Heart left ventricle (tissue), 13 donors: ENCODE data around the gene RORC.

Source experiments
- POLR2A ChIP-seq, 2 donors: fragments of 450-650 bp; IDR thresholded peaks; one replicate each; pipeline ENCODE4 v1.6.1; 2017; ENCODE audit warnings: antibody characterized with exemption in 2 of 2, mild to moderate bottlenecking in 2 of 2, moderate library complexity in 2 of 2
- TF ChIP-seq, protein P1 (sequence below), 12 donors: fragments of 200-600 bp; sonication (generic) in 4 of 12; IDR thresholded peaks; one replicate each; pipeline versions ENCODE4 v1.5.0 to v1.8.0; 2018 to 2022; ENCODE audit warnings: antibody characterized with exemption in 12 of 12, mild to moderate bottlenecking in 5 of 12
- donor health status: ischemic (EF 13 %, LVEDD 7.1; RV severe dilation, severe dysfunction).
- donor health status: DM: no; HTN: yes; CAD: no.
- donor health status: DM: no; HTN: no; CAD: no.
- donor health status: ischemic (EF 25% LVEDD 6.9; RV normal size, moderate dysfunction).
- donor health status: ischemic (EF 25% LVEDD 5.7; RV mildly dilated, moderate dysfunction).
- donor health status: ischemic (EF 35%, LVEDD 5.7; RV mildly dilated, moderate dysfunction).
- donor health status: nonischemic (EF 11% LVEDD 7.7; RV severe dilation, severe dysfunction).
- donor health status: DM: yes; HTN: yes; CAD: no.
- donor health status: PGD.
- donor health status: ischemic (EF 29% LVEDD 5.4; RV normal size, mild dysfunction).
- donor health status: nonischemic (EF 23%, LVEDD 6.1; RV moderate dilation, normal function).

DNA sequence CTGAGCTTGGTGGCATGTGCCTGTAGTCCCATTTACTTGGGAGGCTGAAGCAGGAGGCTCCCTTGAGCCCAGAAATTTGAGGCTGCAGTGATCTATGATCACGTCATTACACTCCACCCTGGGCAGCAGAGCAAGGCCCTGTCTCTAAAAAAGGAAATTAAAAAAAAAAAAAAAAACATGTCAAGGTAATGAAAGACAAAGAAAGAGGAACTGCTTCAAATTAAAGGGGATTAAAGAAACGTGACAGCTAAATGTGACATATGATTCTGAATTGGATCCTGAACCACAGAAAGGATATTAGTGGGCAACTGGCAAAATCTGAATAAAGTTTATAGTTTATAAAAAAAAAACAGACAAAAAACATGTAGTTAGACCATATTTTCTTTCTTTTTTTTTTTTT lies 11.8 kb upstream of the RORC start:
- TF ChIP-seq, protein P1, sequence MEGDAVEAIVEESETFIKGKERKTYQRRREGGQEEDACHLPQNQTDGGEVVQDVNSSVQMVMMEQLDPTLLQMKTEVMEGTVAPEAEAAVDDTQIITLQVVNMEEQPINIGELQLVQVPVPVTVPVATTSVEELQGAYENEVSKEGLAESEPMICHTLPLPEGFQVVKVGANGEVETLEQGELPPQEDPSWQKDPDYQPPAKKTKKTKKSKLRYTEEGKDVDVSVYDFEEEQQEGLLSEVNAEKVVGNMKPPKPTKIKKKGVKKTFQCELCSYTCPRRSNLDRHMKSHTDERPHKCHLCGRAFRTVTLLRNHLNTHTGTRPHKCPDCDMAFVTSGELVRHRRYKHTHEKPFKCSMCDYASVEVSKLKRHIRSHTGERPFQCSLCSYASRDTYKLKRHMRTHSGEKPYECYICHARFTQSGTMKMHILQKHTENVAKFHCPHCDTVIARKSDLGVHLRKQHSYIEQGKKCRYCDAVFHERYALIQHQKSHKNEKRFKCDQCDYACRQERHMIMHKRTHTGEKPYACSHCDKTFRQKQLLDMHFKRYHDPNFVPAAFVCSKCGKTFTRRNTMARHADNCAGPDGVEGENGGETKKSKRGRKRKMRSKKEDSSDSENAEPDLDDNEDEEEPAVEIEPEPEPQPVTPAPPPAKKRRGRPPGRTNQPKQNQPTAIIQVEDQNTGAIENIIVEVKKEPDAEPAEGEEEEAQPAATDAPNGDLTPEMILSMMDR (IDR thresholded peaks at IDR 0.05): no peak
- no peak for TF ChIP-seq POLR2A (IDR thresholded peaks at IDR 0.05)
